Measurements from ENCODE around the gene KAT2B. TPM values are rescaled to one million over a fixed set of nuclear protein-coding genes. Genes with fewer than 3 reads are reported as not detected.
A peak's percentile ranks its signal among the peaks of the same experiment; 100 is the strongest.

The KAT2B gene
- total and polyA plus RNA-seq, 2 of the 13 experiments (the other 11 are each of a cell fraction or from before 2014, with no cell fraction given) = 0.97 to 1.7 TPM

DNA sequence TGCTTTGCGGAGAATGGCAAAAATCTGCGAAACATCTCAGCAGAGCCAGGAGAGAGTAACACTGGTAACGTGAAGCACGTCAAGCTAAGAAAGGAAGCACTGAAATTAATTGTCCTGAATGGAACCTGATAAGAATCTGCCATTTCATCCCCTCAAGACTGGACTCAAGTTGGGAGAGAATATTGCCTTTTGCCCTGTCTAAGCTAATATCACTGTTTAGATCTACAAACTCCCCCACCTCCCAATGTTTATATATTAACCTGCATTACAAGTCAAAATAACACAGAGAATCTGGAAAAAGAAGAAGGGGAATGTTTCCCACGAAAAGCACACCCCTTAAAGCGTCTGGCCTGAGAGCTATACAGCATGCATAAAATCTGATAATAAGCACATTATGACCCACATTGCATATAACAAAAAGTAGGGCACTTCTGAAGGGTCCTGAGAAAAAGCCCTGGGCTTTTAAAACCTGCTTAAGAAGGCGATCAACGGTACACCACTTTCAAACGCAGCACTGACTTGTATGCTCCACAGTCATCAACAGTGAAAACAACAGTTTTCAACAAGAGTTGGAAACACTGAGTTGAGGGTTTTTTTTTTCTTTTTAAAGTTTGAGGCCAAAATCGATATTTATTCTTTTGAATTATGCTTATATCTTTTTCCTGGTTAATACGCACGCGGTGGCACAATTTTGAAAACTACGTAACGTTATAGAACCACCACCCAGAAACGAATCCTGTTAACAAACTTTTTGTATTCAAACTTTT, 1.4 kb upstream of the KAT2B start:
- peak overlapping the region; percentile 76 for H3K4me2 ChIP-seq (ENCODE audit: low read depth, low read length)
- peak overlapping the region; percentile 66; the same call in 1 of the 2 replicates for H3K9ac ChIP-seq (ENCODE audit: insufficient read depth, low read depth, low read length)
- peak overlapping the region; percentile 78 for H2AFZ ChIP-seq (ENCODE audit: low read length)
- in situ Hi-C loops (cut with HindIII; ENCODE audit: extremely low pct_ligation_motif_present, low pct_unique_long_range_greater_than_20kb) = no loop called here
- peaks cover 0 to 1% of the 10 kb centered on the region in 2 experiments; a peak in 3 of 5 replicates for H3K27me3 ChIP-seq (ENCODE audit: control insufficient read depth in 1 of 2, insufficient read depth in 2 of 2, low read length in 2 of 2)
- no peak for ATAC-seq
- FAIRE-seq = no peak
- intact Hi-C loops (cut with micrococcal nuclease; ENCODE audit: unreplicated experiment) = loop anchor here (5.0 kb wide), 1 partner anchor 37 kb away; no protein-coding TSS in a partner anchor
- H3K4me1 ChIP-seq (ENCODE audit: insufficient read depth, low read length) = peaks cover 34% of the 10 kb centered on the region
- no peak overlapping the region for H3K27ac ChIP-seq (ENCODE audit: extremely low read length, insufficient read depth, low read length)
- DNase-seq (ENCODE audit: low spot score) = no peak
- no peaks in the 10 kb centered on the region; the same call in 1 of the 2 replicates for H4K20me1 ChIP-seq (ENCODE audit: insufficient read depth, low read length)
- H3K9me3 ChIP-seq (ENCODE audit: low read length) = no peaks in the 10 kb centered on the region
- peak overlapping the region; percentile 76 to 84 (median 78) for H3K4me3 ChIP-seq (replicated peaks in 1 of 3; ENCODE audit: insufficient read depth in 1 of 3, low read depth in 2 of 3, low read length in 3 of 3)
- BruUV-seq (replicated peaks) = no TSS peak
- H3K36me3 ChIP-seq (replicated peaks in 1 of 2; ENCODE audit: control insufficient read depth in 1 of 2, insufficient read depth in 2 of 2, low read length in 2 of 2) = no peaks in the 10 kb centered on the region
- H3K79me2 ChIP-seq (ENCODE audit: insufficient read depth, low read length) = no peaks in the 10 kb centered on the region
- POLR2A ChIA-PET = no interaction called here
- CTCF ChIA-PET (ENCODE audit: low intra/inter-chr PET ratio, low total read pairs) = no interaction called here
- TF ChIP-seq CBX2 (IDR thresholded peaks at IDR 0.05; ENCODE audit: low read depth, low read length) = 0 out of 2 replicates have a peak, but pooled peaks have one; percentile 9
- TF ChIP-seq CBX2 (CRISPR knock-in tag; IDR thresholded peaks at IDR 0.05; ENCODE audit: low read depth) = no peak
- TF ChIP-seq NR2F2 (IDR thresholded peaks at IDR 0.05; ENCODE audit: borderline replicate concordance, low read depth) = no peak
- WGBS (ENCODE audit: low lambda C conversion rate) = 6% methylated on average over 16 of the region's 16 CpGs

DNA sequence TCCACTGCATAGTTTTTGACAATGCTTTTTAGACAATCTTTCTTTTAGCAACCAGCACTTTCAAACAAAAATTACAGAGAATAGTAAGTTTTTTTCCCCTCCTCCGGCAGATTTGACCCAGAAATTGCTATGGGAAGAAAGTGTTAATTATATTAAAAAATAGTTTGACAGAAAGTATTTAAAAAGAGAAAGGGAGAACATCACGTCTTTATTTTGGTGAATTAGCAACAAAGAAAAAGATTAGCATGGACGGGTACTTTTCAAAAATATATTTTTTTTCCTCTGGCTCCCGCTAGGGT, 831 bp upstream of the KAT2B start:
- 0% methylated on average over 4 of the region's 4 CpGs for WGBS (ENCODE audit: low lambda C conversion rate)
- H2AFZ ChIP-seq (ENCODE audit: low read length) = peak overlapping the region; percentile 78

More for the DNA sequence above, 831 bp upstream of the KAT2B start:
- POLR2A ChIA-PET = no interaction called here
- Histone ChIP-seq H3K27ac (ENCODE audit: extremely low read length, insufficient read depth, low read length) (no peak overlapping the region), H3K36me3 (replicated peaks in 1 of 2; ENCODE audit: control insufficient read depth in 1 of 2, insufficient read depth in 2 of 2, low read length in 2 of 2) (no peaks in the 10 kb centered on the region), H3K9ac (ENCODE audit: insufficient read depth, low read depth, low read length) (peak overlapping the region; percentile 66; the same call in 1 of the 2 replicates), H3K4me2 (ENCODE audit: low read depth, low read length) (peak overlapping the region; percentile 76), H3K79me2 (ENCODE audit: insufficient read depth, low read length) (no peaks in the 10 kb centered on the region), H4K20me1 (ENCODE audit: insufficient read depth, low read length) (no peaks in the 10 kb centered on the region; the same call in 1 of the 2 replicates), H3K4me3 (replicated peaks in 1 of 3; ENCODE audit: insufficient read depth in 1 of 3, low read depth in 2 of 3, low read length in 3 of 3) (peak overlapping the region; percentile 76 to 84 (median 78)), H3K4me1 (ENCODE audit: insufficient read depth, low read length) (peaks cover 36% of the 10 kb centered on the region), H3K9me3 (ENCODE audit: low read length) (no peaks in the 10 kb centered on the region), H3K27me3 (ENCODE audit: control insufficient read depth in 1 of 2, insufficient read depth in 2 of 2, low read length in 2 of 2) (peaks cover 0 to 1% of the 10 kb centered on the region in 2 experiments; a peak in 3 of 5 replicates)
- CTCF ChIA-PET (ENCODE audit: low intra/inter-chr PET ratio, low total read pairs) = no interaction called here
- no peak for FAIRE-seq
- no peak for TF ChIP-seq KAT2B (IDR thresholded peaks at IDR 0.05; ENCODE audit: borderline replicate concordance, low read depth, low read length)
- TF ChIP-seq MEIS1 (CRISPR knock-in tag; IDR thresholded peaks at IDR 0.05; ENCODE audit: borderline replicate concordance) = no peak
- TF ChIP-seq, protein P1, sequence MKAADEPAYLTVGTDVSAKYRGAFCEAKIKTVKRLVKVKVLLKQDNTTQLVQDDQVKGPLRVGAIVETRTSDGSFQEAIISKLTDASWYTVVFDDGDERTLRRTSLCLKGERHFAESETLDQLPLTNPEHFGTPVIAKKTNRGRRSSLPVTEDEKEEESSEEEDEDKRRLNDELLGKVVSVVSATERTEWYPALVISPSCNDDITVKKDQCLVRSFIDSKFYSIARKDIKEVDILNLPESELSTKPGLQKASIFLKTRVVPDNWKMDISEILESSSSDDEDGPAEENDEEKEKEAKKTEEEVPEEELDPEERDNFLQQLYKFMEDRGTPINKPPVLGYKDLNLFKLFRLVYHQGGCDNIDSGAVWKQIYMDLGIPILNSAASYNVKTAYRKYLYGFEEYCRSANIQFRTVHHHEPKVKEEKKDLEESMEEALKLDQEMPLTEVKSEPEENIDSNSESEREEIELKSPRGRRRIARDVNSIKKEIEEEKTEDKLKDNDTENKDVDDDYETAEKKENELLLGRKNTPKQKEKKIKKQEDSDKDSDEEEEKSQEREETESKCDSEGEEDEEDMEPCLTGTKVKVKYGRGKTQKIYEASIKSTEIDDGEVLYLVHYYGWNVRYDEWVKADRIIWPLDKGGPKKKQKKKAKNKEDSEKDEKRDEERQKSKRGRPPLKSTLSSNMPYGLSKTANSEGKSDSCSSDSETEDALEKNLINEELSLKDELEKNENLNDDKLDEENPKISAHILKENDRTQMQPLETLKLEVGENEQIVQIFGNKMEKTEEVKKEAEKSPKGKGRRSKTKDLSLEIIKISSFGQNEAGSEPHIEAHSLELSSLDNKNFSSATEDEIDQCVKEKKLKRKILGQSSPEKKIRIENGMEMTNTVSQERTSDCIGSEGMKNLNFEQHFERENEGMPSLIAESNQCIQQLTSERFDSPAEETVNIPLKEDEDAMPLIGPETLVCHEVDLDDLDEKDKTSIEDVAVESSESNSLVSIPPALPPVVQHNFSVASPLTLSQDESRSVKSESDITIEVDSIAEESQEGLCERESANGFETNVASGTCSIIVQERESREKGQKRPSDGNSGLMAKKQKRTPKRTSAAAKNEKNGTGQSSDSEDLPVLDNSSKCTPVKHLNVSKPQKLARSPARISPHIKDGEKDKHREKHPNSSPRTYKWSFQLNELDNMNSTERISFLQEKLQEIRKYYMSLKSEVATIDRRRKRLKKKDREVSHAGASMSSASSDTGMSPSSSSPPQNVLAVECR (CRISPR knock-in tag; IDR thresholded peaks at IDR 0.05; ENCODE audit: borderline replicate concordance) = 0 out of 2 replicates have a peak, but pooled peaks have one; percentile 3
- TF ChIP-seq, protein P2, sequence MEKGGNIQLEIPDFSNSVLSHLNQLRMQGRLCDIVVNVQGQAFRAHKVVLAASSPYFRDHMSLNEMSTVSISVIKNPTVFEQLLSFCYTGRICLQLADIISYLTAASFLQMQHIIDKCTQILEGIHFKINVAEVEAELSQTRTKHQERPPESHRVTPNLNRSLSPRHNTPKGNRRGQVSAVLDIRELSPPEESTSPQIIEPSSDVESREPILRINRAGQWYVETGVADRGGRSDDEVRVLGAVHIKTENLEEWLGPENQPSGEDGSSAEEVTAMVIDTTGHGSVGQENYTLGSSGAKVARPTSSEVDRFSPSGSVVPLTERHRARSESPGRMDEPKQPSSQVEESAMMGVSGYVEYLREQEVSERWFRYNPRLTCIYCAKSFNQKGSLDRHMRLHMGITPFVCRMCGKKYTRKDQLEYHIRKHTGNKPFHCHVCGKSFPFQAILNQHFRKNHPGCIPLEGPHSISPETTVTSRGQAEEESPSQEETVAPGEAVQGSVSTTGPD (CRISPR knock-in tag; IDR thresholded peaks at IDR 0.05) = no peak
- BruUV-seq (replicated peaks) = no TSS peak
- in situ Hi-C loops (cut with HindIII; ENCODE audit: extremely low pct_ligation_motif_present, low pct_unique_long_range_greater_than_20kb) = no loop called here
- no peak for DNase-seq (ENCODE audit: low spot score)
- ATAC-seq = no peak
- intact Hi-C loops (cut with micrococcal nuclease; ENCODE audit: unreplicated experiment) = loop anchor here (5.0 kb wide), 1 partner anchor 37 kb away; no protein-coding TSS in a partner anchor
